Daoy (cell line): ENCODE measurements around the gene SMYD3. TPM values are rescaled to one million over a fixed set of nuclear protein-coding genes. Genes with fewer than 3 reads are reported as not detected.

ENCODE experiments used
- DNase-seq: peaks from one replicate; pipeline ENCODE4 v3.0.0-alpha.2; 2015; ENCODE audit warnings: low read depth
- total RNA-seq: library from RNA; depleted of rRNA; stranded (reverse); fragments of >200 nt; shearing (Covaris generic); gene quantifications from 2 replicates; pipeline ENCODE4 v1.2.3, GENCODE V29; 2014

Gene SMYD3
- total RNA-seq, 1 experiment from 2014 or later = 21.4 TPM

- DNase-seq = no peak
Measured at GRCh38 chr1:245873883-245874671, 633.0 kb downstream of the SMYD3 start.

GRCh38 chr1:245873068-245873467 is 634.0 kb downstream of the SMYD3 start:
- no peak for DNase-seq

DNA sequence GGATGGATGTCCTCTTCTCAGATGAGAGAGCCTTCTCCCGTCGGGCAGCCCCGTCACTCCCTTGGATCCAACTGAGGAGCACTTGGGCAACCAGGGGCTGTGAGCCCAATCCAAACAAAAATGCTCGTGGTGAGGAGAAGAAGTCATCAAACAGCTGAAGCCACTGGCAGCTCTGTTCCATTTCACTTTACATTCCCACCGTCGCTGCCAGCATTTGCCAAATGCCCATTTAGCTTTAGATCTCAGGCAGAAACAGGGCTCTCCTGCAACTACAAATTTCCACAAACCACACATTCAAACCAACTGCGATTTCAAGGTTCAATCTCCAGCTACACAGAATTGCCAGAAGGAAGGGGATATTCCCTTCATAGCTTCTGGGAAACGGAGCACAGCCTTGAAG is 634.6 kb downstream of the SMYD3 start:
- DNase-seq = no peak

- no peak for DNase-seq
Measured at GRCh38 chr1:245871915-245872314, 635.2 kb downstream of the SMYD3 start.

DNA sequence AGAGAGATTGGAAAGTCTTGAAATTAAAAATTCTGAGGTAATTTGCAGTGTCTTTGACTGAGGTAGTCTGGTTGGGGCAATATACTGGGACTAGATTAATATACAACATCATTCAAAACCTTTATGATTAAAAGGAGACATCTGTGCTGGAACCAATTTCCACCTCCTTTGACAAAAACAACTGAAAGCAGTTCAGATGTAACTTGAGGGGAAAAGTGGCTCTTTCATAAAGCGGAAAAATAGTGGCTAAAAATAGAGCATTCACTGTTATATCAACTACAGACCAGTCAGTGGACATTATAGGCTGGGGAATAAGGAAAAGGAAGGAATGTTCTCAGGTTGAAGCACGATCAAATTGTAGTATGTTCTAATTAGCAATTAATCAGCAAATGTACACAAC is 635.9 kb downstream of the SMYD3 start:
- no peak for DNase-seq

- no peak for DNase-seq
Measured at GRCh38 chr1:245870698-245871097, 636.4 kb downstream of the SMYD3 start.

DNA sequence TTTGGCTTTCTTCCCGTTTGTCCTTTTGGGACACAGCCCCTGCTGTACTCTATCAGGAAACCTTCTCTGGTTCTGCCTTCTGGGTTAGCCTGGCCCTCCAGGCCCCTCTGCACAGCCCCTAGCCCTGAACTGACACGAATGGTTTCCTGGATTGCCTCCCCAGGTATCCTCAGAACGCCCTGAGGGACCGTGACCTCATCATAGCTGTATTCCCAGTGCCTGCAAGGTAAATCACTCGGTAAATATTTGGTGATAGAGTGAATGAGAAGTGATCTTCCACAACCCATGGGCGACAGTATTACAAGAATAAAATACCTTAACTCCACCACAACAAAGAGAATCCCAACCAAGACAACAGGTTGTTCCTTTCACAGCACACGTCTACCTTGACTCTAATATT is 637.2 kb downstream of the SMYD3 start:
- no peak for DNase-seq

DNA sequence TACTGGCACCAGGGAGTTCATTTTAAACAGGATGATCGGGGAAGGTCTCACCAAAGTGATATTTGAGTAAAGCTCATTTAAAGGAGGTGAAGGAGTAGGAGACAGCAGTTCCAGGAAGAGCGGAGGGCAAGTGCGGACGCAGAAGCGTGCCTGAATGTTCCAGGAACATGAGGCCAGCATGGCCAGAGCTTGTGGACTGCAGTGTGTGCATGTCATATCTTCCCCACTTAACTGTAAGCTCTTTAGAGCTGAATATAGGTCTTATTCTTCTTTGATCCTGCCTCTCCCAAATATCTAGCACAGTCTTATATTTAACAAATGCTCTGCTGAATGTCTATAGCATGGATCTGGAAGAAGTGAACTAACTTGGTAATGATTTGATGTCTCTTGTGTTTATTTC is 639.3 kb downstream of the SMYD3 start:
- no peak for DNase-seq

DNA sequence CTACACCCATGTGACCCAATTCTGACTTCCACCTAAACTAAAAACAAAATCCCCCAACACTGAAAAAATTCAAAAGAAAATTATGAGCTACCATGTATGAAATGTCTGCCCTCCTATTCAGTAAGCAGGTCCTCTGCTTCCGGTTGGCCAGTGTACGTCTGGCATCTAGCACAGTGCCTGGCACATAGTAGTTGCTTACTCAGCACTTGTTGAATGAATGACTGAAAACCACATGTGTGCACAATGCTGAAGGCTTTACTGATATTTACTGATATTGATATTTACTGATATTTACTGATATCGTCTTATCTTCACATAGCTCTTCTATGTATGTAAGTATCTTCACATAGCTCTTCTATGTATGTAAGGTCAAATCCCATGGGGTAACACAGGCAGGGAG is 642.2 kb downstream of the SMYD3 start:
- no peak for DNase-seq

GRCh38 chr1:245863566-245864184 is 643.4 kb downstream of the SMYD3 start:
- DNase-seq = no peak

DNA sequence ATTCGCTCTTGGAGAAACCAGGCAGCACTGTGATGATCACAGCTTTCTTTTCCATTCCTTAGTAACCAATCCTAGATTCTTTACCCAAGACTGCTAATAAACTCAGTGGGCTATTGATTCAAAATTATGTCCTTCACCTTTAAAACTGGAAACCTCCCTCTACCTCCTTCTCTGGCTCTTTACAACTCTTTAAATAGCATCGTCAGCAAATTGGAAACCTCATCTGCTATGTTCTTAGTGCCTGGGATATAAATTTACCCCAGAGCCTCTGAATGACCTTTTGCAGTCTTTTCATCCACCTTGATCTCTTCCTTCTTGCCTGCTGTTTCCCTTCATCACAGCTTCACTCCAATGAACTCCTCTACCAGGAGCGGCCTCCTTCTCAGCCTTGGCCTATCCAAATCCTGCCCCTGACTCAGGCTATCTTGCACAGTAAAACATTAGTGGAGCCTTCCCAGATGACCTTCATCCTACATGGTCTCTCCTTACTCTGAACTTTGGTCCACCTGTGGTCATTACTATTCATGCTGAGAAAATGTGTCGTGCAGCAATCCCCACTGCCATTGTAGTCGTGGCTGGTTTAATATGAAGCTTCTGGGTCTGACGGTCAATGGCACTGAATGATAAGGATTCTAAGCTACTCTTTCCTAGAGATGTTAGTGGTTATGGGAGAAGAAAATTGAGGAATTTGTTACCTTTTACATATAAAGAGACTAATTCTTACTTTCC is 644.1 kb downstream of the SMYD3 start:
- DNase-seq = no peak

DNA sequence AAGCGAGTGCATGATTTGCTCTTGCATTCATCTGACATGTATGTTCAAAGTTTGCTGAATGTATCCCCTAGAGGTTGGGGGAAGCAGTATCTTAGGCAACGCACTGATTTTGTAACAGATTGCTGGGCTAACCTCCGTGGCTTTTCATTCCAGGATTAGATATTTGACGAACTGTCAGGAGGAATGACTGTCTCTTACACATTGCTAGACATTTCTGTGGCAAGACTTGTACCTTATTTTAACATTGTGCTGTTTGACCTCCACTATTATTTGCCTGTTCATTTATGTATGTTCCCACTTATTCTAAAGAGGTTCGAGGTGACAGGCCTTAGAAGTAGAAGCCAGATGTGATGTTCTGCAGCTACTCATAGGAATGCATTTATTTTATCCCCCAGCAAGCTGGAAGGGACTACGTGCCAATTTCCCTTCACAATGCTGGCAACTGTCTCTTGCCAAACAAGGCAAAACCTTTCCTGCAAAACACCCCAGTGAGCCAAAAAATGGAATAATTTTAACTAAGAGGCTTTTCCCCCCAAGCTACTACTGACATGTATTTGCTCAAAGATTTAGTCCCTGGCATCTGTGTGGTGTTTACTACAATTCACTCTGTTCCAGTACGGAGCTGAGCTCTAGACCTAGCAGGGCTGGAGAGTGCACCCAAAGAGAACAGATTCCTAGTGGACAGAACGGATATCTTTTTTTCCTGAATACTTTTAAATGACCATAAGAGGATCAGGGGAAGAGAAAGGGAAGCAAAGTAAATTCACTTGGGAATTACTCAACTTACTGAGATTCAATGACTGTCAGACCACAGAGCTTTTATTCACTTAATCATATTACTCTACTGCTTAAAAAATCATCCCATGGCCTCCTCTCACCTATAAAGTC is 646.2 kb downstream of the SMYD3 start:
- DNase-seq = no peak

DNA sequence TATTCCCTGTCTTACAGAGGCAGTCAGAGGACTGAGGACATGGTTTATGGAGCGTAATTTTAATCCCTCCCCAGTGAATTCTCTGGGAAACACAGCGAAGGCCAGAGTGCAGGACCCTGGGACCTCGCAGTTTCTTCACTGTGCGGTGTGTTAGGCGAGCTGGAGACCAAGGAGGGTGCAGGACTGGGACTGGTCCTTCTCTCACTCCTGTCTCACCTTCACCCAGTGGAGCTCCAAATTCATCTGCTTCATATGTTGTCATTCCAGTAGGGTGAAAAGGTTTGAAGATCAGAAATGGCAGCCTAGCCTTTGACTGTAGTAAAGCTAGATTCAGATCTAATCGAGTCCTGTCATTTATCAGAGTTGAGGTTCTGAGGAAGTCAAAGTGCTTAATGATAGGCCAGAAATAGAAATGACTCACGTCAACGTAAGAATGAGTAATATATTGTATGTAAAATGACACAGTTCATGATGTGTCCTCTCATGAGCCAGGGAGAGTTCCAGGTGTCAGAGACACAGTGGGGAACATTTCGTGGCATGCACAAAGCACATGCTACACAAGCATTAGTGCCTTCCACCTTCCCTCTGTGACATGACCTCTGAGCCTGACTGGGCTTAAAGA is 647.5 kb downstream of the SMYD3 start:
- DNase-seq = peak; percentile 53

GRCh38 chr1:245858722-245859492 is 648.2 kb downstream of the SMYD3 start:
- DNase-seq = no peak

GRCh38 chr1:245858022-245858721 is 648.9 kb downstream of the SMYD3 start:
- DNase-seq = no peak

DNA sequence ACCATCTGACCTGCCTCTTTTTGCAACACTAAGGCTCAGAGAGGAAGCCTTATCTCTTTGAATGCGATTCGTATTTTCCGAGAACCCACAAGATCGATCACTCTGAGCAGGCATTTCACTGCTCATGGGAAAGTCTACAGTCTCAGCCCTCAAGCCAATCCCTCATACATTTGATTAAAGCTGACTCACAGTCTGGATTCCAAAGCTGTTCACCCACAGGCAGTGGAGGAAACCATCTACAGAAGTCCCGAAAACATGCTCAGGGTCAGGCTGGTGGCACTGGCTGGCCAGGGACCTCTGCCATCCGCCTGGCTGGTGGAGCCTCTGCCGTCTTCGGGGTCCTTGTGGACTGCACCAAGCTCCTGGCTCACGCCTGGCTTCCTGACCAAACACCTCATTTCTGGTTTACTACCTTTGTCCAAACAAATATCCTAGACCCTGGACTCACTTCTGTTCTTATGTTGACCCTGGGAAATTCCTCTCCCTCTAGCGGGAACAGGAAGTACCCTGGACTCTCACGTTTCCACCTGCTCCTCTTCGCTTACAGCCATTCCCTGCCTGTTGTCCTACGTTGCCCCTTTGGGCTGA is 650.0 kb downstream of the SMYD3 start:
- DNase-seq = peak; percentile 58

- DNase-seq = no peak
Measured at GRCh38 chr1:245855846-245856730, 651.0 kb downstream of the SMYD3 start.

DNA sequence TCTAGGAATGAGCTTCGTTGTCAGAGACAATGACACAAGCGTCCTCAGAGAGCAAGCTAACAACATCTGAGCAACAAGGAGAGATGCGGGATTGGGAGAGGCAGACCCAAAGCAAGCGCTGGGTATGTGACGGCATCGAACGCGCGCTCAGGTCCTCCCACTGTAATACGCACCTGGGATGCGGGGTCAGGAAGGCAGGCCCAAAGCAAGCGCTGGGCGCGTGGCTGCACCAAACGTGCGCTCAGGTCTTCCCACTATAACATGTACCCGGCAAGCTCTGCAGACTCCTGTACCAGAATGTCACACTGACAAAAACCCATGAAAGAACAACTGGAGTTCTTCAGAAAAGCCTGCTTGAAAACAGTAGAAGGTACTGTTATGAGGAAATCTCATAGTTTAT is 653.8 kb downstream of the SMYD3 start:
- DNase-seq = no peak

GRCh38 chr1:245843101-245843500 is 664.0 kb downstream of the SMYD3 start:
- DNase-seq = no peak
